ENCODE data around the gene ZNF581.

Gene ZNF581

DNA sequence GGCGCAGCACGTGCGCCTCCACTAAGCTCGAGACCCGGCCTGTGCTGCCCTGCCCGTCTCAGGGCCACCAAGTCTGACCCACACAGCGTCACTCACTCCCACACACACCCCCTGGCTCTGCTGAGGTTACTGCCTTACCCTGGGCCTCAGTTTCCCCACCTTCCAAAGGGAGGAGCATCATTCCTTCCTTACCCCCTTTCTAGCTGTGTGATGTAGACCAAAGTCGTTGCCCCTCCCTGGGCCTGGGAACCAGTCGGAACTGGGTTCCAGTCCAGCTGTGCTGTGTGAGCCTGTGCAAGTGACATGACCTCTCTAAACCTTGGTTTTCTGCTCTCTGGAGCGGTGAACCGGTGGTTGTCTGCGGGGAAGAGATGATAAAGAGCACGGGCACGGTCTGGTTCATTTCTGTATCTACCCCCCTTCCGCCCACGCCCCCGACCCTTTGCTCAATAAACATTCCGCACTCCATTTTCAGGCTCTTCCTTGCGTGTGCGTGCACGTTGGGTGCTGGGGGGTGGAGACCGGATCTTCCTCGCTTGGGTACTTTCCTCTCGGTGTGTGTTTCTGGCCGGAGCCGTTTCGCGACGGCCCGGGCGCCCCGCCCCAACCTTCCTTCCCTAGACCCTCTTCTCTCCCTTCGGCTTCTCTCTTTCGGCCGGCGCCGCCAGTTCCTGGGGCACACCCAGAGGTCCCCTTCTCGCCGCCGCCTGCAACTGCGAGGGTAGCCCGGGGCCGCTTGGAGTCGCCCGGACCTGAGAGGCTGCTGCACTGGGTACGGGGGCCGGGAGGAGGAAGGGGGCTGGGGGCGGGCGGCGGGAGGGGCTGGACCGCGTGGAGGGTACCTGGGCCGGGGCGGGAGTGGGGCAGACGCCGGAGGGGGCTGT, at the start of gene ZNF581 (continued):
- TF ChIP-seq, protein P1, sequence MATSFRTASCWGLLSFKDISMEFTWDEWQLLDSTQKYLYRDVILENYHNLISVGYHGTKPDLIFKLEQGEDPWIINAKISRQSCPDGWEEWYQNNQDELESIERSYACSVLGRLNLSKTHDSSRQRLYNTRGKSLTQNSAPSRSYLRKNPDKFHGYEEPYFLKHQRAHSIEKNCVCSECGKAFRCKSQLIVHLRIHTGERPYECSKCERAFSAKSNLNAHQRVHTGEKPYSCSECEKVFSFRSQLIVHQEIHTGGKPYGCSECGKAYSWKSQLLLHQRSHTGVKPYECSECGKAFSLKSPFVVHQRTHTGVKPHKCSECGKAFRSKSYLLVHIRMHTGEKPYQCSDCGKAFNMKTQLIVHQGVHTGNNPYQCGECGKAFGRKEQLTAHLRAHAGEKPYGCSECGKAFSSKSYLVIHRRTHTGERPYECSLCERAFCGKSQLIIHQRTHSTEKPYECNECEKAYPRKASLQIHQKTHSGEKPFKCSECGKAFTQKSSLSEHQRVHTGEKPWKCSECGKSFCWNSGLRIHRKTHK (tag by site-specific recombination; IDR thresholded peaks at IDR 0.05), result no peak
- TF ChIP-seq KLF1 (tag by site-specific recombination; IDR thresholded peaks at IDR 0.05) (peak; percentile 87), ZBTB8A (tag by site-specific recombination; IDR thresholded peaks at IDR 0.05) (peak; percentile 43; the same call in 1 of the 2 replicates), ZNF202 (tag by site-specific recombination; IDR thresholded peaks at IDR 0.05; ENCODE audit: borderline replicate concordance) (no peak), SP7 (tag by site-specific recombination; IDR thresholded peaks at IDR 0.05) (peak; percentile 90), YY2 (tag by site-specific recombination; IDR thresholded peaks at IDR 0.05) (peak; percentile 81), ZNF155 (tag by site-specific recombination; IDR thresholded peaks at IDR 0.05) (no peak), ZNF555 (tag by site-specific recombination; conservative IDR thresholded peaks at IDR 0.05) (no peak), MEIS1 (CRISPR knock-in tag; IDR thresholded peaks at IDR 0.05; ENCODE audit: borderline replicate concordance) (no peak), ZNF654 (tag by site-specific recombination; IDR thresholded peaks at IDR 0.05; ENCODE audit: low read depth) (0 out of 2 replicates have a peak, but pooled peaks have one; percentile 4), ZNF558 (tag by site-specific recombination; IDR thresholded peaks at IDR 0.05) (no peak), ZNF221 (tag by site-specific recombination; IDR thresholded peaks at IDR 0.05; ENCODE audit: borderline replicate concordance) (no peak), BCL11B (tag by site-specific recombination; IDR thresholded peaks at IDR 0.05; ENCODE audit: low read depth) (no peak; the same call in 1 of the 2 replicates), ZNF571 (tag by site-specific recombination; IDR thresholded peaks at IDR 0.05) (no peak), ZNF529 (tag by site-specific recombination; IDR thresholded peaks at IDR 0.05; ENCODE audit: insufficient replicate concordance) (no peak), ZNF629 (tag by site-specific recombination; IDR thresholded peaks at IDR 0.05) (peak; percentile 73), ZFHX2 (tag by site-specific recombination; conservative IDR thresholded peaks at IDR 0.05) (peak; percentile 81), ZNF24 (tag by site-specific recombination; IDR thresholded peaks at IDR 0.05) (peak; percentile 86), HOXA7 (CRISPR knock-in tag; IDR thresholded peaks at IDR 0.05; ENCODE audit: borderline replicate concordance) (0 out of 2 replicates have a peak, but pooled peaks have one; percentile 20), ZXDB (tag by site-specific recombination; IDR thresholded peaks at IDR 0.05) (peak; percentile 96), ZNF121 (tag by site-specific recombination; IDR thresholded peaks at IDR 0.05) (peak; percentile 12; the same call in 1 of the 2 replicates)
- TF ChIP-seq, protein P2, sequence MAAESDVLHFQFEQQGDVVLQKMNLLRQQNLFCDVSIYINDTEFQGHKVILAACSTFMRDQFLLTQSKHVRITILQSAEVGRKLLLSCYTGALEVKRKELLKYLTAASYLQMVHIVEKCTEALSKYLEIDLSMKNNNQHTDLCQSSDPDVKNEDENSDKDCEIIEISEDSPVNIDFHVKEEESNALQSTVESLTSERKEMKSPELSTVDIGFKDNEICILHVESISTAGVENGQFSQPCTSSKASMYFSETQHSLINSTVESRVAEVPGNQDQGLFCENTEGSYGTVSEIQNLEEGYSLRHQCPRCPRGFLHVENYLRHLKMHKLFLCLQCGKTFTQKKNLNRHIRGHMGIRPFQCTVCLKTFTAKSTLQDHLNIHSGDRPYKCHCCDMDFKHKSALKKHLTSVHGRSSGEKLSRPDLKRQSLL (tag by site-specific recombination; IDR thresholded peaks at IDR 0.05), result peak; percentile 64; the same call in 1 of the 2 replicates
- TF ChIP-seq, protein P3, sequence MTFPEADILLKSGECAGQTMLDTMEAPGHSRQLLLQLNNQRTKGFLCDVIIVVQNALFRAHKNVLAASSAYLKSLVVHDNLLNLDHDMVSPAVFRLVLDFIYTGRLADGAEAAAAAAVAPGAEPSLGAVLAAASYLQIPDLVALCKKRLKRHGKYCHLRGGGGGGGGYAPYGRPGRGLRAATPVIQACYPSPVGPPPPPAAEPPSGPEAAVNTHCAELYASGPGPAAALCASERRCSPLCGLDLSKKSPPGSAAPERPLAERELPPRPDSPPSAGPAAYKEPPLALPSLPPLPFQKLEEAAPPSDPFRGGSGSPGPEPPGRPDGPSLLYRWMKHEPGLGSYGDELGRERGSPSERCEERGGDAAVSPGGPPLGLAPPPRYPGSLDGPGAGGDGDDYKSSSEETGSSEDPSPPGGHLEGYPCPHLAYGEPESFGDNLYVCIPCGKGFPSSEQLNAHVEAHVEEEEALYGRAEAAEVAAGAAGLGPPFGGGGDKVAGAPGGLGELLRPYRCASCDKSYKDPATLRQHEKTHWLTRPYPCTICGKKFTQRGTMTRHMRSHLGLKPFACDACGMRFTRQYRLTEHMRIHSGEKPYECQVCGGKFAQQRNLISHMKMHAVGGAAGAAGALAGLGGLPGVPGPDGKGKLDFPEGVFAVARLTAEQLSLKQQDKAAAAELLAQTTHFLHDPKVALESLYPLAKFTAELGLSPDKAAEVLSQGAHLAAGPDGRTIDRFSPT (tag by site-specific recombination; IDR thresholded peaks at IDR 0.05), result peak; percentile 62; the same call in 1 of the 2 replicates
- TF ChIP-seq, protein P4, sequence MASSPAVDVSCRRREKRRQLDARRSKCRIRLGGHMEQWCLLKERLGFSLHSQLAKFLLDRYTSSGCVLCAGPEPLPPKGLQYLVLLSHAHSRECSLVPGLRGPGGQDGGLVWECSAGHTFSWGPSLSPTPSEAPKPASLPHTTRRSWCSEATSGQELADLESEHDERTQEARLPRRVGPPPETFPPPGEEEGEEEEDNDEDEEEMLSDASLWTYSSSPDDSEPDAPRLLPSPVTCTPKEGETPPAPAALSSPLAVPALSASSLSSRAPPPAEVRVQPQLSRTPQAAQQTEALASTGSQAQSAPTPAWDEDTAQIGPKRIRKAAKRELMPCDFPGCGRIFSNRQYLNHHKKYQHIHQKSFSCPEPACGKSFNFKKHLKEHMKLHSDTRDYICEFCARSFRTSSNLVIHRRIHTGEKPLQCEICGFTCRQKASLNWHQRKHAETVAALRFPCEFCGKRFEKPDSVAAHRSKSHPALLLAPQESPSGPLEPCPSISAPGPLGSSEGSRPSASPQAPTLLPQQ (tag by site-specific recombination; IDR thresholded peaks at IDR 0.05), result peak; percentile 80
- TF ChIP-seq, protein P5, sequence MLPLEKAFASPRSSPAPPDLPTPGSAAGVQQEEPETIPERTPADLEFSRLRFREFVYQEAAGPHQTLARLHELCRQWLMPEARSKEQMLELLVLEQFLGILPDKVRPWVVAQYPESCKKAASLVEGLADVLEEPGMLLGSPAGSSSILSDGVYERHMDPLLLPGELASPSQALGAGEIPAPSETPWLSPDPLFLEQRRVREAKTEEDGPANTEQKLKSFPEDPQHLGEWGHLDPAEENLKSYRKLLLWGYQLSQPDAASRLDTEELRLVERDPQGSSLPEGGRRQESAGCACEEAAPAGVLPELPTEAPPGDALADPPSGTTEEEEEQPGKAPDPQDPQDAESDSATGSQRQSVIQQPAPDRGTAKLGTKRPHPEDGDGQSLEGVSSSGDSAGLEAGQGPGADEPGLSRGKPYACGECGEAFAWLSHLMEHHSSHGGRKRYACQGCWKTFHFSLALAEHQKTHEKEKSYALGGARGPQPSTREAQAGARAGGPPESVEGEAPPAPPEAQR (tag by site-specific recombination; IDR thresholded peaks at IDR 0.05), result no peak; the same call in 1 of the 2 replicates
- TF ChIP-seq, protein P6, sequence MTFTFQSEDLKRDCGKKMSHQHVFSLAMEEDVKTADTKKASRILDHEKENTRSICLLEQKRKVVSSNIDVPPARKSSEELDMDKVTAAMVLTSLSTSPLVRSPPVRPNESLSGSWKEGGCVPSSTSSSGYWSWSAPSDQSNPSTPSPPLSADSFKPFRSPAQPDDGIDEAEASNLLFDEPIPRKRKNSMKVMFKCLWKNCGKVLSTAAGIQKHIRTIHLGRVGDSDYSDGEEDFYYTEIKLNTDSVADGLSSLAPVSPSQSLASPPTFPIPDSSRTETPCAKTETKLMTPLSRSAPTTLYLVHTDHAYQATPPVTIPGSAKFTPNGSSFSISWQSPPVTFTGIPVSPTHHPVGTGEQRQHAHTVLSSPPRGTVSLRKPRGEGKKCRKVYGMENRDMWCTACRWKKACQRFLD (tag by site-specific recombination; IDR thresholded peaks at IDR 0.05), result no peak
- TF ChIP-seq, protein P7, sequence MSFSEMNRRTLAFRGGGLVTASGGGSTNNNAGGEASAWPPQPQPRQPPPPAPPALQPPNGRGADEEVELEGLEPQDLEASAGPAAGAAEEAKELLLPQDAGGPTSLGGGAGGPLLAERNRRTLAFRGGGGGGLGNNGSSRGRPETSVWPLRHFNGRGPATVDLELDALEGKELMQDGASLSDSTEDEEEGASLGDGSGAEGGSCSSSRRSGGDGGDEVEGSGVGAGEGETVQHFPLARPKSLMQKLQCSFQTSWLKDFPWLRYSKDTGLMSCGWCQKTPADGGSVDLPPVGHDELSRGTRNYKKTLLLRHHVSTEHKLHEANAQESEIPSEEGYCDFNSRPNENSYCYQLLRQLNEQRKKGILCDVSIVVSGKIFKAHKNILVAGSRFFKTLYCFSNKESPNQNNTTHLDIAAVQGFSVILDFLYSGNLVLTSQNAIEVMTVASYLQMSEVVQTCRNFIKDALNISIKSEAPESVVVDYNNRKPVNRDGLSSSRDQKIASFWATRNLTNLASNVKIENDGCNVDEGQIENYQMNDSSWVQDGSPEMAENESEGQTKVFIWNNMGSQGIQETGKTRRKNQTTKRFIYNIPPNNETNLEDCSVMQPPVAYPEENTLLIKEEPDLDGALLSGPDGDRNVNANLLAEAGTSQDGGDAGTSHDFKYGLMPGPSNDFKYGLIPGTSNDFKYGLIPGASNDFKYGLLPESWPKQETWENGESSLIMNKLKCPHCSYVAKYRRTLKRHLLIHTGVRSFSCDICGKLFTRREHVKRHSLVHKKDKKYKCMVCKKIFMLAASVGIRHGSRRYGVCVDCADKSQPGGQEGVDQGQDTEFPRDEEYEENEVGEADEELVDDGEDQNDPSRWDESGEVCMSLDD (tag by site-specific recombination; IDR thresholded peaks at IDR 0.05), result peak; percentile 96
